A673 (cell line): ENCODE results near the gene PPM1F.

Experiments
- EZH2 ChIP-seq: fragments of 200-600 bp; sonication (generic); IDR thresholded peaks from 2 replicates; pipeline ENCODE4 v1.6.1; 2017; ENCODE audit warnings: borderline replicate concordance, low read depth, mild to moderate bottlenecking, mixed read lengths, antibody characterized with exemption, low read length; ENCODE audit not compliant: poor library complexity, severe bottlenecking
- TF ChIP-seq, protein P1 (sequence below): fragments of 300-800, 200-600 bp; sonication (generic); conservative IDR thresholded peaks from 2 replicates; pipeline ENCODE4 v1.5.1; 2017; ENCODE audit warnings: low read depth, mild to moderate bottlenecking, antibody characterized with exemption, low read length, moderate library complexity, mixed read lengths

DNA sequence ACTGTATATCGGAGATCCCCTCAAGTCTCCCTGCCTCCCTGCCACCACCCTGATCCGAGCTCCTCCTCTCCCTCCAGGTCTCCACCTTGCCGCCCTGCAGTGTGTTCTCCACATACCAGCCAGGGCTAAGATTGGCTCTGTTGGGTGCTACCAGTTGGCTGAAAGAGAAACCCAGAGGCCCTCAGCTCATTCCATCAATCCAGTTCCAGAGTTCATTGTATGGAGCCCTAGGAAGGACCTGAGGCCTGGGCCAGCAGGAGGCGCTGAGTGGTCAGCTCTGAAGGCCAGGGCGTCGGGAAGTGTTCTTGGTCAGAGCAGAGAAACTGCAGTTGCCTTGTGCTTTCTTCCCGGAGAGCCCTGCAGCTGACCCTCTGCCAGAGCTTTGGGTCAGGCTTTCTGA, 32.1 kb upstream of the PPM1F start:
- TF ChIP-seq, protein P1, sequence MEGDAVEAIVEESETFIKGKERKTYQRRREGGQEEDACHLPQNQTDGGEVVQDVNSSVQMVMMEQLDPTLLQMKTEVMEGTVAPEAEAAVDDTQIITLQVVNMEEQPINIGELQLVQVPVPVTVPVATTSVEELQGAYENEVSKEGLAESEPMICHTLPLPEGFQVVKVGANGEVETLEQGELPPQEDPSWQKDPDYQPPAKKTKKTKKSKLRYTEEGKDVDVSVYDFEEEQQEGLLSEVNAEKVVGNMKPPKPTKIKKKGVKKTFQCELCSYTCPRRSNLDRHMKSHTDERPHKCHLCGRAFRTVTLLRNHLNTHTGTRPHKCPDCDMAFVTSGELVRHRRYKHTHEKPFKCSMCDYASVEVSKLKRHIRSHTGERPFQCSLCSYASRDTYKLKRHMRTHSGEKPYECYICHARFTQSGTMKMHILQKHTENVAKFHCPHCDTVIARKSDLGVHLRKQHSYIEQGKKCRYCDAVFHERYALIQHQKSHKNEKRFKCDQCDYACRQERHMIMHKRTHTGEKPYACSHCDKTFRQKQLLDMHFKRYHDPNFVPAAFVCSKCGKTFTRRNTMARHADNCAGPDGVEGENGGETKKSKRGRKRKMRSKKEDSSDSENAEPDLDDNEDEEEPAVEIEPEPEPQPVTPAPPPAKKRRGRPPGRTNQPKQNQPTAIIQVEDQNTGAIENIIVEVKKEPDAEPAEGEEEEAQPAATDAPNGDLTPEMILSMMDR, result peak; percentile 41
- TF ChIP-seq EZH2, result no peak
